Measurements from ENCODE around the gene MGAM2. TPM values are rescaled to one million over a fixed set of nuclear protein-coding genes. Genes with fewer than 3 reads are reported as not detected.
"Not testable (repeated sequence)": the region's sequence is repeated elsewhere in the genome, so short reads cannot be mapped to it uniquely, and the experiment has no call there.

The MGAM2 gene
- total and polyA plus RNA-seq, 3 donors from 2014 or later, result 2.3 to 4.4 (median 2.7) TPM

- no peaks in the 10 kb centered on the region for H3K9me3 ChIP-seq
- no peaks in the 10 kb centered on the region for H3K4me1 ChIP-seq
- no peak for TF ChIP-seq POLR2A (IDR thresholded peaks at IDR 0.05)
- TF ChIP-seq, protein P1, sequence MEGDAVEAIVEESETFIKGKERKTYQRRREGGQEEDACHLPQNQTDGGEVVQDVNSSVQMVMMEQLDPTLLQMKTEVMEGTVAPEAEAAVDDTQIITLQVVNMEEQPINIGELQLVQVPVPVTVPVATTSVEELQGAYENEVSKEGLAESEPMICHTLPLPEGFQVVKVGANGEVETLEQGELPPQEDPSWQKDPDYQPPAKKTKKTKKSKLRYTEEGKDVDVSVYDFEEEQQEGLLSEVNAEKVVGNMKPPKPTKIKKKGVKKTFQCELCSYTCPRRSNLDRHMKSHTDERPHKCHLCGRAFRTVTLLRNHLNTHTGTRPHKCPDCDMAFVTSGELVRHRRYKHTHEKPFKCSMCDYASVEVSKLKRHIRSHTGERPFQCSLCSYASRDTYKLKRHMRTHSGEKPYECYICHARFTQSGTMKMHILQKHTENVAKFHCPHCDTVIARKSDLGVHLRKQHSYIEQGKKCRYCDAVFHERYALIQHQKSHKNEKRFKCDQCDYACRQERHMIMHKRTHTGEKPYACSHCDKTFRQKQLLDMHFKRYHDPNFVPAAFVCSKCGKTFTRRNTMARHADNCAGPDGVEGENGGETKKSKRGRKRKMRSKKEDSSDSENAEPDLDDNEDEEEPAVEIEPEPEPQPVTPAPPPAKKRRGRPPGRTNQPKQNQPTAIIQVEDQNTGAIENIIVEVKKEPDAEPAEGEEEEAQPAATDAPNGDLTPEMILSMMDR (IDR thresholded peaks at IDR 0.05), result no peak
- no peak overlapping the region for H3K27ac ChIP-seq
- H3K4me3 ChIP-seq, result no peak overlapping the region
- WGBS, 2 donors, result 89 to 91% methylated on average over 6 of the region's 6 CpGs
- H3K27me3 ChIP-seq, result no peaks in the 10 kb centered on the region
- no peak for DNase-seq
- no peaks in the 10 kb centered on the region for H3K36me3 ChIP-seq (ENCODE audit: low read depth, missing control alignments)
- intact Hi-C loops (cut with DNase I; ENCODE audit: low total_unique reads), result no loop called here
These were observed 16.7 kb upstream of the MGAM2 start for GRCh38 chr7:142094861-142095260.

GRCh38 chr7:142097571-142097970, 13.9 kb upstream of the MGAM2 start:
- no peak overlapping the region for H3K27ac ChIP-seq
- no peak for TF ChIP-seq POLR2A (IDR thresholded peaks at IDR 0.05)
- TF ChIP-seq, protein P1 (IDR thresholded peaks at IDR 0.05), result no peak
- no peaks in the 10 kb centered on the region for H3K36me3 ChIP-seq (ENCODE audit: low read depth, missing control alignments)
- H3K4me3 ChIP-seq, result no peak overlapping the region
- DNase-seq, result no peak
- no peaks in the 10 kb centered on the region for H3K9me3 ChIP-seq
- WGBS, 2 donors, result 82 to 88% methylated on average over 5 of the region's 5 CpGs
- intact Hi-C loops (cut with DNase I; ENCODE audit: low total_unique reads), result no loop called here
- H3K27me3 ChIP-seq, result no peaks in the 10 kb centered on the region
- H3K4me1 ChIP-seq, result no peaks in the 10 kb centered on the region

- WGBS, 2 donors, result 36 to 45% methylated on average over 2 of the region's 2 CpGs
- Histone ChIP-seq H3K27ac (no peak overlapping the region), H3K27me3 (no peaks in the 10 kb centered on the region), H3K4me3 (no peak overlapping the region), H3K9me3 (no peaks in the 10 kb centered on the region), H3K36me3 (ENCODE audit: low read depth, missing control alignments) (no peaks in the 10 kb centered on the region), H3K4me1 (no peaks in the 10 kb centered on the region)
- intact Hi-C loops (cut with DNase I; ENCODE audit: low total_unique reads), result no loop called here
- no peak for DNase-seq
- TF ChIP-seq, protein P1 (IDR thresholded peaks at IDR 0.05), result no peak
- TF ChIP-seq POLR2A (IDR thresholded peaks at IDR 0.05), result no peak
These were observed 13.5 kb upstream of the MGAM2 start for GRCh38 chr7:142098004-142098403.

- H3K27ac ChIP-seq; H3K4me3 ChIP-seq; H3K4me1 ChIP-seq; H3K9me3 ChIP-seq; intact Hi-C loops (cut with DNase I; ENCODE audit: low total_unique reads); H3K36me3 ChIP-seq (ENCODE audit: low read depth, missing control alignments); DNase-seq; H3K27me3 ChIP-seq: not testable (repeated sequence)
- 50 to 78% methylated on average over 1 of the region's 1 CpG for WGBS, 2 donors
These were observed 12.2 kb upstream of the MGAM2 start for GRCh38 chr7:142099347-142099746.

GRCh38 chr7:142100634-142101033, 10.9 kb upstream of the MGAM2 start:
- no peak for DNase-seq
- intact Hi-C loops (cut with DNase I; ENCODE audit: low total_unique reads), result no loop called here
- 75 to 96% methylated on average over 1 of the region's 1 CpG for WGBS, 2 donors
- H3K27me3 ChIP-seq, result no peaks in the 10 kb centered on the region
- H3K4me3 ChIP-seq, result no peak overlapping the region
- no peak for TF ChIP-seq POLR2A (IDR thresholded peaks at IDR 0.05)
- TF ChIP-seq, protein P1 (IDR thresholded peaks at IDR 0.05), result no peak
- H3K36me3 ChIP-seq (ENCODE audit: low read depth, missing control alignments), result no peaks in the 10 kb centered on the region
- H3K4me1 ChIP-seq, result no peaks in the 10 kb centered on the region
- no peak overlapping the region for H3K27ac ChIP-seq
- no peaks in the 10 kb centered on the region for H3K9me3 ChIP-seq

- WGBS, 2 donors, result 90 to 93% methylated on average over 6 of the region's 6 CpGs
- H3K27me3 ChIP-seq; intact Hi-C loops (cut with DNase I; ENCODE audit: low total_unique reads); H3K27ac ChIP-seq; H3K4me3 ChIP-seq; H3K4me1 ChIP-seq; DNase-seq; H3K36me3 ChIP-seq (ENCODE audit: low read depth, missing control alignments); H3K9me3 ChIP-seq: not testable (repeated sequence)
These were observed 9.7 kb upstream of the MGAM2 start for GRCh38 chr7:142101794-142102193.

All from testis (tissue), 3 donors.